Measurements from ENCODE around the gene PLAC8L1.
"Not testable (repeated sequence)": the region's sequence is repeated elsewhere in the genome, so short reads cannot be mapped to it uniquely, and the experiment has no call there.

DNA sequence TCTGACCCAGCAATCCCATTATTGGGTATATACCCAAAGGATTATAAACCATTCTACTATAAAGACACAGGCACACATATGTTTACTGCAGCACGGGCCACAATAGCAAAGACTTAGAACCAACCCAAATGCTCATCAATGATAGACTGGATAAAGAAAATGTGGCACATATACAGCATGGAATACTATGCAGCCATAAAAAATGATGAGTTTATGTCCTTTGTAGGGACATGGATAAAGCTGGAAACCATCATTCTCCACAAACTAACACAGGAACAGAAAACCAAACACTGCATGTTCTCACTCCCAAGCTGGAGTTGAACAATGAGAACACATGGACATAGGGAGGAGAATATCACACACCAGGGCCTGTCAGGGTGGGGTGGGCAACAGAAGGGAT, 16.1 kb upstream of the PLAC8L1 start:
- not testable (repeated sequence) for TF ChIP-seq CTCF (conservative IDR thresholded peaks at IDR 0.05; ENCODE audit: low read length); EZH2phosphoT487 (IDR thresholded peaks at IDR 0.05; ENCODE audit: borderline replicate concordance, low read depth, low read length)
